SK-N-SH (cell line): ENCODE data around the gene HHIP. TPM values are rescaled to one million over a fixed set of nuclear protein-coding genes. Genes with fewer than 3 reads are reported as not detected.

ENCODE experiments used
- CTCF ChIA-PET: fragments of 300-600, 350-600 bp; formaldehyde crosslinking; extraction: SDS; loops from one replicate; lab custom pipeline; 2021; lab: Yijun Ruan, JAX
- POLR2A ChIA-PET: fragments of 350-600 bp; sonication (Branson Sonifier 250); formaldehyde crosslinking; extraction: SDS; loops from one replicate; lab custom pipeline; 2020; ENCODE audit warnings: antibody characterized with exemption, inconsistent platforms; lab: Yijun Ruan, JAX
- DNase-seq: peaks from one replicate; pipeline ENCODE4 v3.0.0; 2012
- H2AFZ ChIP-seq: fragments of 200-600 bp; sonication (generic); 2 replicates; pipeline ENCODE4 v1.8.1; 2016; ENCODE audit warnings: antibody characterized with exemption, mild to moderate bottlenecking, low read depth
- H3F3A ChIP-seq: fragments of 200-600 bp; sonication (generic); replicated peaks from 2 replicates; pipeline ENCODE3; 2016; ENCODE audit warnings: antibody characterized with exemption, mild to moderate bottlenecking; ENCODE audit not compliant: insufficient read depth
- H3K27ac ChIP-seq, 2 experiments: fragments of 200-500 bp in 1 of 2; fragments of 200-600 bp in 1 of 2; sonication (Bioruptor generic) in 1 of 2; sonication (generic), shearing (Covaris generic) in 1 of 2; 2 replicates each; pipeline versions ENCODE4 v1.5.1 to v1.6.1; 2014 to 2016; ENCODE audit warnings: low read depth in 2 of 2, inconsistent platforms in 1 of 2, low read length in 1 of 2, mild to moderate bottlenecking in 1 of 2, mixed read lengths in 1 of 2
- H3K27me3 ChIP-seq: fragments of 200-600 bp; sonication (generic), shearing (Covaris generic); 2 replicates; pipeline ENCODE4 v1.6.1; 2016; ENCODE audit warnings: mixed run types; ENCODE audit not compliant: insufficient read depth
- H3K36me3 ChIP-seq, 2 experiments: fragments of 200-500 bp in 1 of 2; fragments of 200-600 bp in 1 of 2; sonication (Bioruptor generic) in 1 of 2; sonication (generic) in 1 of 2; replicated peaks in 1 of 2; 2 replicates each; pipeline versions ENCODE3 to v1.5.1; 2014 to 2016; ENCODE audit warnings: low read length in 1 of 2, mild to moderate bottlenecking in 1 of 2; ENCODE audit not compliant: insufficient read depth in 2 of 2, control insufficient read depth in 1 of 2
- H3K4me1 ChIP-seq, 2 experiments: fragments of 200-500 bp in 1 of 2; fragments of 200-600 bp in 1 of 2; sonication (Bioruptor generic) in 1 of 2; sonication (generic), shearing (Covaris generic) in 1 of 2; 2 replicates each; pipeline versions ENCODE4 v1.5.1 to v1.6.1; 2014 to 2016; ENCODE audit warnings: low read depth in 1 of 2, low read length in 1 of 2, mixed run types in 1 of 2; ENCODE audit not compliant: insufficient read depth in 2 of 2, control insufficient read depth in 1 of 2
- H3K4me2 ChIP-seq: fragments of 200-600 bp; sonication (generic), shearing (Covaris generic); 2 replicates; pipeline ENCODE4 v1.6.1; 2017; ENCODE audit warnings: mixed run types
- H3K4me3 ChIP-seq, 2 experiments: fragments of 200-500 bp in 1 of 2; fragments of 200-600 bp in 1 of 2; sonication (Bioruptor generic) in 1 of 2; sonication (generic), shearing (Covaris generic) in 1 of 2; 2 replicates each; pipeline versions ENCODE4 v1.5.1 to v1.8.1; 2014 to 2016; ENCODE audit warnings: low read depth in 2 of 2, inconsistent platforms in 1 of 2, low read length in 1 of 2, mild to moderate bottlenecking in 1 of 2, mixed read lengths in 1 of 2, moderate library complexity in 1 of 2
- H3K79me2 ChIP-seq: fragments of 200-600 bp; sonication (generic); 2 replicates; pipeline ENCODE4 v1.8.1; 2017; ENCODE audit warnings: mild to moderate bottlenecking; ENCODE audit not compliant: insufficient read depth
- H3K9ac ChIP-seq: fragments of 200-600 bp; sonication (generic); 2 replicates; pipeline ENCODE4 v1.6.1; 2017; ENCODE audit warnings: mixed run types
- H3K9me2 ChIP-seq: fragments of 200-600 bp; sonication (generic); 2 replicates; pipeline ENCODE4 v1.6.1; 2017; ENCODE audit warnings: mixed run types
- H3K9me3 ChIP-seq: fragments of 200-600 bp; sonication (generic); 2 replicates; pipeline ENCODE4 v1.6.1; 2017; ENCODE audit warnings: mixed run types, mild to moderate bottlenecking, moderate library complexity
- H4K20me1 ChIP-seq: fragments of 200-600 bp; sonication (generic); 2 replicates; pipeline ENCODE4 v1.6.1; 2017; ENCODE audit warnings: mild to moderate bottlenecking, mixed run types; ENCODE audit not compliant: insufficient read depth
- FOXJ3 ChIP-seq: sonication (generic); formaldehyde crosslinking; IDR thresholded peaks from 2 replicates; pipeline ENCODE4 v1.5.1; 2020; ENCODE audit warnings: mild to moderate bottlenecking, missing genetic modification reagents
- GABPA ChIP-seq: IDR thresholded peaks from 2 replicates; pipeline ENCODE4 v1.4.0; 2012; ENCODE audit warnings: low read depth, mild to moderate bottlenecking
- GATA2 ChIP-seq: sonication (generic); formaldehyde crosslinking; IDR thresholded peaks from 2 replicates; pipeline ENCODE4 v1.5.0; 2020; ENCODE audit warnings: mild to moderate bottlenecking, missing genetic modification reagents
- JUND ChIP-seq: IDR thresholded peaks from 2 replicates; pipeline ENCODE4 v1.4.0; 2012
- MAX ChIP-seq: IDR thresholded peaks from 2 replicates; pipeline ENCODE4 v1.4.0; 2012; ENCODE audit warnings: low read depth
- MEF2A ChIP-seq: IDR thresholded peaks from 2 replicates; pipeline ENCODE4 v1.4.0; 2012; ENCODE audit warnings: low read depth, borderline replicate concordance
- MXI1 ChIP-seq: IDR thresholded peaks from 2 replicates; pipeline ENCODE4 v1.6.1; 2012; ENCODE audit warnings: mild to moderate bottlenecking, low read depth, low read length, improper control_type of control experiment
- NFIC ChIP-seq: IDR thresholded peaks from 2 replicates; pipeline ENCODE4 v1.4.0; 2012; ENCODE audit warnings: borderline replicate concordance
- POLR2AphosphoS5 ChIP-seq: IDR thresholded peaks from 2 replicates; pipeline ENCODE4 v1.6.1; 2012; ENCODE audit warnings: low read depth, low read length
- RCOR1 ChIP-seq: fragments of 150-350 bp; IDR thresholded peaks from 2 replicates; pipeline ENCODE4 v1.6.1; 2017; ENCODE audit warnings: antibody characterized with exemption, low read length
- RXRA ChIP-seq: IDR thresholded peaks from 2 replicates; pipeline ENCODE4 v1.4.0; 2012; ENCODE audit warnings: low read depth, mild to moderate bottlenecking, borderline replicate concordance
- SIN3A ChIP-seq: IDR thresholded peaks from 2 replicates; pipeline ENCODE4 v1.6.1; 2012; ENCODE audit warnings: low read depth, mild to moderate bottlenecking, low read length, moderate library complexity, borderline replicate concordance
- SMC3 ChIP-seq: IDR thresholded peaks from 2 replicates; pipeline ENCODE4 v1.6.1; 2012; ENCODE audit warnings: low read depth, low read length, improper control_type of control experiment
- ZBTB33 ChIP-seq: IDR thresholded peaks from 2 replicates; pipeline ENCODE4 v1.4.0; 2012; ENCODE audit warnings: low read depth, borderline replicate concordance
- WGBS: methylation state at CpG from one replicate; pipeline ENCODE4 v1.1.6; 2017; ENCODE audit warnings: low lambda C conversion rate; 5-methylcytosine and 5-hydroxymethylcytosine counted together
- polyA plus RNA-seq, 3 experiments: library from polyadenylated mRNA; depleted of rRNA; stranded (reverse); fragments of >200 nt; gene quantifications; 2 replicates each; pipeline ENCODE4 v1.2.3, GENCODE V29; 2012

The HHIP gene
- polyA plus RNA-seq, 1 of the 3 experiments (the other 2 are of a cell fraction): 3.5 TPM

GRCh38 chr4:144666539-144667175, 20.7 kb downstream of the HHIP start:
- CTCF ChIA-PET: no interaction called here
- peaks cover 0 to 4% of the 10 kb centered on the region in 2 experiments for H3K36me3 ChIP-seq
- peaks cover 0 to 9% of the 10 kb centered on the region in 2 experiments; a peak in 1 of 4 replicates for H3K4me1 ChIP-seq
- no peaks in the 10 kb centered on the region for H3K27me3 ChIP-seq
- TF ChIP-seq GATA2 (CRISPR knock-in tag) (no peak), MXI1 (no peak), POLR2AphosphoS5 (no peak), GABPA (no peak), MEF2A (no peak), NFIC (no peak), MAX (no peak), RXRA (no peak), FOXJ3 (CRISPR knock-in tag) (no peak), ZBTB33 (no peak), RCOR1 (no peak), SMC3 (no peak), JUND (no peak), SIN3A (no peak)
- TF ChIP-seq, all 33 proteins: peak for 0
- Histone ChIP-seq H3K9ac (no peak overlapping the region), H3K4me2 (no peak overlapping the region), H3K27ac (peak overlapping the region in 1 of 2 experiments; percentile 62; a peak in 2 of 4 replicates), H3K4me3 (no peak overlapping the region), H3K9me2 (no peaks in the 10 kb centered on the region), H3K79me2 (no peaks in the 10 kb centered on the region), H2AFZ (no peak overlapping the region), H4K20me1 (no peaks in the 10 kb centered on the region), H3F3A (peaks cover 10% of the 10 kb centered on the region), H3K9me3 (no peaks in the 10 kb centered on the region)
- DNase-seq: no peak
- 34% methylated on average over 2 of the region's 2 CpGs for whole genome bisulfite sequencing
- POLR2A ChIA-PET: no interaction called here

GRCh38 chr4:144667500-144667899, 21.5 kb downstream of the HHIP start:
- H3K9me2 ChIP-seq: no peaks in the 10 kb centered on the region
- peaks cover 0 to under 1% of the 10 kb centered on the region in 2 experiments for H3K36me3 ChIP-seq
- WGBS: 0% methylated on average over 2 of the region's 2 CpGs
- POLR2A ChIA-PET: no interaction called here
- no peak overlapping the region for H3K4me3 ChIP-seq
- no peak overlapping the region for H3K4me2 ChIP-seq
- no peaks in the 10 kb centered on the region for H3K79me2 ChIP-seq
- no peaks in the 10 kb centered on the region for H4K20me1 ChIP-seq
- TF ChIP-seq GATA2 (CRISPR knock-in tag) (no peak), GABPA (no peak)
- TF ChIP-seq, all 33 proteins: peak for 0
- H2AFZ ChIP-seq: no peak overlapping the region
- H3K9ac ChIP-seq: no peak overlapping the region
- peaks cover 10% of the 10 kb centered on the region for H3F3A ChIP-seq
- no peaks in the 10 kb centered on the region for H3K27me3 ChIP-seq
- peak overlapping the region in 1 of 2 experiments; percentile 62; a peak in 2 of 4 replicates for H3K27ac ChIP-seq
- peaks cover 0 to 9% of the 10 kb centered on the region in 2 experiments; a peak in 1 of 4 replicates for H3K4me1 ChIP-seq
- CTCF ChIA-PET: no interaction called here
- no peaks in the 10 kb centered on the region for H3K9me3 ChIP-seq
- no peak for DNase-seq
